Measurements from ENCODE around the gene OR10H2. TPM values are rescaled to one million over a fixed set of nuclear protein-coding genes. Genes with fewer than 3 reads are reported as not detected.
"Not testable (repeated sequence)": the region's sequence is repeated elsewhere in the genome, so short reads cannot be mapped to it uniquely, and the experiment has no call there.

Gene OR10H2
- total RNA-seq, 1 donor from 2014 or later = not detected

DNA sequence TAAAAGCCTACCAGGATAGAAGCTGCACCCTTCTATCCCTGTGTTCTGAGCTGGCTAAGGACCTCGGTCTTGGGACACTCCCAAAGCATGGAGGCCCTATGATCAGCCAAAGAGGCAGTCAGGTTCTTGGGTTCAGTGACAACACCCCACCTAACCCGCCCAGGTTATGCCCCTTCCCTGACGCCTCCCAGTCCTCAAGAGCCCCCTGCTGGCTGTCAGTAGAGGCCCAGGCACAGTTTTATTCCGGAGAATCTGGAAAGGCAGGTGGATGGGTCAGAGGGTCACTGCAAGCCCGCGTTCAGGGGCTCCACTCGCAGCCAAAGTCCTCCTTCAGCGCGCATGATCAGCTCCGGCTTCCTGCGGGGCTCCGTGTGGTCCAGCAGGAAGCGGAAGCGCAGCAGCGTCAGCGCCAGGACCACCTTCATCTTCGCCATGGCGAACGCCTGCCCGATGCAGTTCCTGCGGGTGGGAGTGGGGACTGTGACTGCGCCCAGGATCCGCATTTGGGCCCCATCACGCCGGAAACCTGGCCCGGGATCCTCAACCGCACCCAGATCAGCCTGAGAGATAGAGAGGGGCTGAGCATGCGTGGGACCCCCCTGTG, 32.2 kb downstream of the OR10H2 start:
- DNase-seq (ENCODE audit: low spot score) (peak; percentile 46), ATAC-seq (peak; percentile 72)

DNA sequence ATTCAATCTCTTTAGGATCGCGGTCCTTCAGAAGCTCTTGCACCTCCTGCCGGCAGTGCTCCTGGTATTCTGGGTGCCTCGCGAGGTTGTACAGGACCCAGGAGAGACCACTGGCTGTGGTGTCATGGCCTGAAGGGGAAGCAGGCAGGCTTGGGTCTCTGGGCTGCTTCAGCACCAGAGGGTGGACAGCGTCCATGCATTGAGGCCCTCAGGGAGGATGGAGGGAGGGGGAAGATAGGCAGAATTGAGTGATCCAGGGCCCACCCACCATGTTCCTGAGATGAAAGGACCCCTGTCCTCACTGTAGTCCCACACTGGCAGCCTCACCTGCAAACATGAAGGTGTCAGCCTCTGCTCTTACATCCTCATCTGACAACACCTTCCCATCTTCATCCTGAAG, 41.8 kb downstream of the OR10H2 start:
- no peak for ATAC-seq
- DNase-seq (ENCODE audit: low spot score) = no peak

- ATAC-seq; DNase-seq (ENCODE audit: low spot score): not testable (repeated sequence)
Measured at GRCh38 chr19:15774159-15774558, 46.3 kb downstream of the OR10H2 start.

DNA sequence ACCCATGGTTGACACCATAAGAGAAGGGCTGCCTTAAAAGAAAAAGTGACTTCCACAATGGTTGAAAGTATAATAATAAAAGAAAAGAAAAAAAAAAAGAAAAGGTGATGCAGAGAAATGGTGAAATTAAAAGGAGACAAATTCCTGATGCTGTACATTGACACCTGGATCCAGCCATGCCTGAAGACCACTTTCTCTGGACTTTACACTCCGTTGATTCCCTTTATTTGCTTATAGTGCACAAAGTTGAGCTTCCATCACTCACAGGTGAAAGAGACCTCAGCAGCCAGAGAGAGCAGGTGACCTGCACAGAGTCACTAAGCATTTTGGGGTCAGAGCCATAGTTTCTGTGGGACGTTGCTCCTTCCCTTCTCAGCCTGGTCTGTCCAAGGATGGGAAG, 47.4 kb downstream of the OR10H2 start:
- ATAC-seq (no peak), DNase-seq (ENCODE audit: low spot score) (no peak)

GRCh38 chr19:15776264-15776663, 48.4 kb downstream of the OR10H2 start:
- ATAC-seq = no peak
- no peak for DNase-seq (ENCODE audit: low spot score)

GRCh38 chr19:15776991-15777970, 49.5 kb downstream of the OR10H2 start:
- DNase-seq (ENCODE audit: low spot score) (no peak), ATAC-seq (no peak)

Other genes with a start within 250 kb of the OR10H2 start
- gene PGLYRP2, start 248.5 kb upstream of the OR10H2 start, total RNA-seq = 65.8 TPM
- gene CYP4F22, start 219.5 kb upstream of the OR10H2 start, total RNA-seq = 1.5 TPM
- not detected for gene CYP4F8, start 112.8 kb upstream of the OR10H2 start, total RNA-seq
- gene CYP4F3, start 87.1 kb upstream of the OR10H2 start, total RNA-seq = 401 TPM
- gene CYP4F12, start 54.9 kb upstream of the OR10H2 start, total RNA-seq = 98.6 TPM
- not detected for gene OR10H3, start 10.0 kb downstream of the OR10H2 start, total RNA-seq
- gene OR10H5, start 59.6 kb downstream of the OR10H2 start, total RNA-seq = not detected
- gene OR10H1, start 87.6 kb downstream of the OR10H2 start, total RNA-seq = not detected
- 228 TPM for gene CYP4F2, start 170.1 kb downstream of the OR10H2 start, total RNA-seq
- 97.0 TPM for gene CYP4F11, start 206.5 kb downstream of the OR10H2 start, total RNA-seq
- gene OR10H4, start 221.0 kb downstream of the OR10H2 start, total RNA-seq = not detected

All from left lobe of liver (tissue), 2 donors.